A673 (cell line): ENCODE data around the gene NUMB. TPM values are rescaled to one million over a fixed set of nuclear protein-coding genes. Genes with fewer than 3 reads are reported as not detected.
"Not testable (repeated sequence)": the region's sequence is repeated elsewhere in the genome, so short reads cannot be mapped to it uniquely, and the experiment has no call there.

Experiments
- BruUV-seq: library from RNA; stranded (reverse); fragments of 400-500 nt; replicated peaks from 2 replicates; lab custom pipeline; 2021; lab: Mats Ljungman, UMichigan
- CTCF ChIA-PET: fragments of 300-600 bp; sonication (Branson Sonifier 250); formaldehyde crosslinking; loops from one replicate; lab custom pipeline; 2022; ENCODE audit warnings: antibody characterized with exemption; lab: Charles Lee
- POLR2A ChIA-PET: fragments of 300-600 bp; sonication (Branson Sonifier 250); formaldehyde crosslinking; loops from one replicate; lab custom pipeline; 2022; ENCODE audit warnings: antibody characterized with exemption; ENCODE audit not compliant: low non-redundant PET; lab: Charles Lee
- DNase-seq: peaks from one replicate; pipeline ENCODE4 v3.0.0-alpha.2; 2015; ENCODE audit warnings: low spot score
- H3K27ac ChIP-seq: fragments of 200-600 bp; sonication (generic); 2 replicates; pipeline ENCODE4 v1.5.1; 2016; ENCODE audit warnings: mixed run types, low read depth, mild to moderate bottlenecking, mixed read lengths, antibody characterized with exemption, low read length; ENCODE audit not compliant: poor library complexity, severe bottlenecking
- H3K27me3 ChIP-seq: fragments of 200-600 bp; sonication (generic); replicated peaks from 2 replicates; pipeline ENCODE4 v1.6.1; 2017; ENCODE audit warnings: mixed run types, low read depth, mild to moderate bottlenecking, mixed read lengths, antibody characterized with exemption, low read length; ENCODE audit not compliant: insufficient read depth, poor library complexity
- H3K36me3 ChIP-seq: fragments of 200-600 bp; sonication (generic); 2 replicates; pipeline ENCODE4 v1.6.1; 2016; ENCODE audit warnings: mixed run types, mild to moderate bottlenecking, mixed read lengths, antibody characterized with exemption, low read length; ENCODE audit not compliant: insufficient read depth, poor library complexity, severe bottlenecking
- H3K4me1 ChIP-seq: fragments of 200-600 bp; sonication (generic); 2 replicates; pipeline ENCODE4 v1.6.1; 2017; ENCODE audit warnings: mixed run types, mild to moderate bottlenecking, mixed read lengths, antibody characterized with exemption, low read length; ENCODE audit not compliant: insufficient read depth, poor library complexity, severe bottlenecking
- H3K4me3 ChIP-seq: fragments of 200-600 bp; sonication (generic); 2 replicates; pipeline ENCODE4 v1.5.1; 2016; ENCODE audit warnings: low read depth, mixed run types, mild to moderate bottlenecking, mixed read lengths, low read length; ENCODE audit not compliant: poor library complexity, severe bottlenecking
- H3K9me3 ChIP-seq: fragments of 200-600 bp; sonication (generic); 2 replicates; pipeline ENCODE4 v1.6.1; 2016; ENCODE audit warnings: mixed run types, low read depth, mild to moderate bottlenecking, mixed read lengths, antibody characterized with exemption, low read length; ENCODE audit not compliant: poor library complexity, severe bottlenecking
- EZH2 ChIP-seq: fragments of 200-600 bp; sonication (generic); IDR thresholded peaks from 2 replicates; pipeline ENCODE4 v1.6.1; 2017; ENCODE audit warnings: borderline replicate concordance, low read depth, mild to moderate bottlenecking, mixed read lengths, antibody characterized with exemption, low read length; ENCODE audit not compliant: poor library complexity, severe bottlenecking
- intact Hi-C: fragments of 100-400 bp; cut with micrococcal nuclease; formaldehyde crosslinking; loops from one replicate; pipeline ENCODE4 v1.10.0; 2022; ENCODE audit not compliant: unreplicated experiment
- total RNA-seq: library from RNA; stranded (reverse); gene quantifications from 2 replicates; pipeline ENCODE4 v1.2.3, GENCODE V29; 2021
- TF ChIP-seq, protein P1 (sequence below): fragments of 300-800, 200-600 bp; sonication (generic); conservative IDR thresholded peaks from 2 replicates; pipeline ENCODE4 v1.5.1; 2017; ENCODE audit warnings: low read depth, mild to moderate bottlenecking, antibody characterized with exemption, low read length, moderate library complexity, mixed read lengths

NUMB gene
- total RNA-seq, 1 experiment from 2014 or later, result 46.3 TPM

DNA sequence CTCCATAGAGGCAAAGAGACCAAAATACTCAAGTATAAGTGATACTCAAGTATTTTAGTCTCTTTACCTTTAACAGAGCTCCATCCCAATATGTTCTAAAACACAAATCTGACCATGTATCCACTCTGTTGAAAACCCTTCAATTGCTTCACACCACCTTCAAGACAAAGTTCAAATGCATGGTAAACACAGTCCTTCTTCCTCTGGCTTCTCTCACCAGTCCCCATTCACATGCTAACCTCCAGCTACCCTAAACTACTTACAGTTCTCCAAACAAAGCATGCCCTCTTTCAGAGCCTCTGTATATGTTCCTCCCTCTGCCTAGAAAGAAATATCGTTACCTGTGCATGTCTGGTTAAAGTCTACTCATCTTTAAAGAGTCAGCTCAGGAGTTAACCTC, 100.2 kb downstream of the NUMB start:
- Histone ChIP-seq H3K9me3 (no peaks in the 10 kb centered on the region), H3K4me3 (no peak overlapping the region), H3K27me3 (no peaks in the 10 kb centered on the region), H3K36me3 (no peaks in the 10 kb centered on the region), H3K4me1 (no peaks in the 10 kb centered on the region), H3K27ac (no peak overlapping the region)
- POLR2A ChIA-PET, result no interaction called here
- BruUV-seq, result no TSS peak
- DNase-seq, result no peak
- intact Hi-C loops, result no loop called here
- CTCF ChIA-PET, result interaction anchor here (0.6 kb wide), 1 partner anchor 24 kb away, joined by 4 read pairs; no protein-coding TSS in a partner anchor
- TF ChIP-seq EZH2, result no peak
- TF ChIP-seq, protein P1, sequence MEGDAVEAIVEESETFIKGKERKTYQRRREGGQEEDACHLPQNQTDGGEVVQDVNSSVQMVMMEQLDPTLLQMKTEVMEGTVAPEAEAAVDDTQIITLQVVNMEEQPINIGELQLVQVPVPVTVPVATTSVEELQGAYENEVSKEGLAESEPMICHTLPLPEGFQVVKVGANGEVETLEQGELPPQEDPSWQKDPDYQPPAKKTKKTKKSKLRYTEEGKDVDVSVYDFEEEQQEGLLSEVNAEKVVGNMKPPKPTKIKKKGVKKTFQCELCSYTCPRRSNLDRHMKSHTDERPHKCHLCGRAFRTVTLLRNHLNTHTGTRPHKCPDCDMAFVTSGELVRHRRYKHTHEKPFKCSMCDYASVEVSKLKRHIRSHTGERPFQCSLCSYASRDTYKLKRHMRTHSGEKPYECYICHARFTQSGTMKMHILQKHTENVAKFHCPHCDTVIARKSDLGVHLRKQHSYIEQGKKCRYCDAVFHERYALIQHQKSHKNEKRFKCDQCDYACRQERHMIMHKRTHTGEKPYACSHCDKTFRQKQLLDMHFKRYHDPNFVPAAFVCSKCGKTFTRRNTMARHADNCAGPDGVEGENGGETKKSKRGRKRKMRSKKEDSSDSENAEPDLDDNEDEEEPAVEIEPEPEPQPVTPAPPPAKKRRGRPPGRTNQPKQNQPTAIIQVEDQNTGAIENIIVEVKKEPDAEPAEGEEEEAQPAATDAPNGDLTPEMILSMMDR, result no peak

DNA sequence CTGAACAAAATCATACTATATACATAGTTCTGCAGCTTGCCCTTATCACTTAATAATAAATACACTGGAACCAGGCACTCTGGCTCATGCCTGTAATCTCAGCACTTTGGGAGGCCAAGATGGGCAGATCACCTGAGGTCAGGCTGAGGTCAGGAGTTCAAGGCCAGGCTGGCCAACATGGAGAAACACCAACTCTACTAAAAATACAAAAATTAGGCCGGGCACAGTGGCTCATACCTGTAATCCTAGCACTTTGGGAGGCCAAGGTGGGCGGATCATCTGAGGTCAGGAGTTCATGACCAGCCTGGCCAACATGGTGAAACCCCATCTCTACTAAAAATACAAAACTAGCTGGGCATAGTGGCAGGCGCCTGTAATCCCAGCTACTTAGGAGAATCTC, 109.3 kb downstream of the NUMB start:
- H3K36me3 ChIP-seq, DNase-seq, H3K27ac ChIP-seq, H3K4me1 ChIP-seq, intact Hi-C loops, CTCF ChIA-PET, BruUV-seq, H3K27me3 ChIP-seq, H3K4me3 ChIP-seq, H3K9me3 ChIP-seq, POLR2A ChIA-PET: not testable (repeated sequence)

DNA sequence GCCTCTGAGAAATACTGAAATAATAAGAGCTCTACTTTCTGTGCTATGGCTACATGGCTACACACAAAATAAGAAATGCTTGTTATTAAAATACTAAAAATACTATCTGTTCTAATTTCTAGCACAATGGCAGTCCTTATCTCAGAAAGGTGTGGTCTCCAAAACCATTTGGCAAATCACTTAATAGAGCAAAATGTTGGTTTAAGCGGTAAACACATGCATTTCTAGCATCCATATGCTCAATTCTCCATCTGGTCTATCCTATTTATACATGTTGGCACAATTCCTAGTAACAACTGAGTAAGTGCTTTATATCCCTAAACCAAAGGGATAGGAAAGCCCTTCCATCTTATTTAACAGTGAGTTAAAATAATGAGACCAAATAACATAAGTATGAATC, 114.0 kb downstream of the NUMB start:
- no peak for TF ChIP-seq EZH2
- TF ChIP-seq, protein P1, result no peak
- Histone ChIP-seq H3K9me3 (no peaks in the 10 kb centered on the region), H3K27me3 (no peaks in the 10 kb centered on the region), H3K36me3 (no peaks in the 10 kb centered on the region), H3K27ac (no peak overlapping the region), H3K4me1 (no peaks in the 10 kb centered on the region), H3K4me3 (no peak overlapping the region)
- BruUV-seq, result no TSS peak
- CTCF ChIA-PET, result no interaction called here
- POLR2A ChIA-PET, result no interaction called here
- DNase-seq, result no peak
- intact Hi-C loops, result no loop called here

DNA sequence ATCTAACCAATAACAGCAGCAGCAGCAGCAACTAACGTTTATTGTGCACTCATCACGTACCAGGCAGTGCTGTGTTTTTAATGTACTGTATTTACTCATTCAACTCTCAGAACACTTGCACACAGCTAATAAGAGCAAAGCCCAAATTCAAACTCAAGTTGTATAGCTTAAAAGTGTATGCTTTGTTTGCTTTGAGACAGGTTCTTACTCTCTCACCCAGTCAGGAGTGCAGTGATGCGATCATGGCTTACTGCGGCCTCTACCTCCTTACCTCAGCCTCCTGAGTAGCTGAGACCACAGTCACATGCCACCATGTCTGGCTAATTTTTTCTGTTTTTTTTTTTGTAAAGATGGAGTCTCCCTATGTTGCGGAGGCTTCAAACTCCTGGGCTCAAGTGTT, 115.7 kb downstream of the NUMB start:
- no peak overlapping the region for H3K4me3 ChIP-seq
- H3K27ac ChIP-seq, result no peak overlapping the region
- no peak for DNase-seq
- ChIA-PET CTCF (no interaction called here), POLR2A (no interaction called here)
- no peaks in the 10 kb centered on the region for H3K27me3 ChIP-seq
- no peaks in the 10 kb centered on the region for H3K4me1 ChIP-seq
- no peaks in the 10 kb centered on the region for H3K36me3 ChIP-seq
- BruUV-seq, result no TSS peak
- no peaks in the 10 kb centered on the region for H3K9me3 ChIP-seq
- intact Hi-C loops, result no loop called here
- TF ChIP-seq, protein P1, result no peak
- TF ChIP-seq EZH2, result no peak
